Measurements from ENCODE around the gene KDM4F.
"Not testable (repeated sequence)": the region's sequence is repeated elsewhere in the genome, so short reads cannot be mapped to it uniquely, and the experiment has no call there.

The KDM4F gene

DNA sequence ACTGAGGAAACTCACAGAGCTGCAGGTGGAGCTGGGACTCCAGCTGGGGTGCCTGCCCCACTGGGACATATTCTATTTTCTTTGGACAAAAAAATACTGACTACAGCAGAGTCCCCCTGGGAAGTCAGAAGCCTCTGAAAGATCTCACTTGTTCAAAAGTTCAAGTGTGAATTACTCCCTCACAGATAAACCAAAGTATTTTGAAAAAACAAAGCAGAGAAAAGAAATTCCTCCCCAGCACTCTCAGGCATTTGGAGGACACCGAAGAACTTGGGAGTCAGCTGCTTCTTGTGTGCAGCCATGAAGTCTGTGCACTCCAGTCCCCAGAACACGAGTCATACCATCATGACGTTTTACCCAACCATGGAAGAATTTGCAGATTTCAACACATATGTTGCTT lies at the start of gene KDM4F:
KDM4F (plus strand) TSS at position 301 of the 400 bp plus-strand sequence.
- H3K36me3 ChIP-seq (ENCODE audit: insufficient read depth, low read length); DNase-seq (ENCODE audit: low read depth, low spot score); H3K4me3 ChIP-seq; H3K27ac ChIP-seq; H3K9me3 ChIP-seq (ENCODE audit: low read depth, low read length); H3K9ac ChIP-seq (ENCODE audit: insufficient read length): not testable (repeated sequence)

DNA sequence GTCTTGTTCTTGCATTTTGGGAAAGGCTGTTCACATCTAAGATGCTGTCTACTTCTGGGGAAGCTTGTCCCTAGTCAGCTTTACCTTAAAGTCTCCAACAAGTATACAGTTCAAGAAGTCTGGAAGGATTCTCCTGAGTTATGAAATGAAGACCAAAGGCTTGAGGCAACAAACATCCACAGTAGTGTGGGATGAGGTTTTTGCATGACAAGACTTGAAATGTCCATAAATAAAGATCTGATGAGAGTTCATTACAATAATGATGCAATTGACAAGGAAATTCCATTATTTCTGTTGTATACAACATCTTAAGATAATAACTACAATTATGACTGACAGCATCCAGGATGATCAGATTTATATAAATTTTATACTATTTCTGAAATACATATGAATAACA lies 45.5 kb upstream of the KDM4F start:
- DNase-seq (ENCODE audit: low read depth, low spot score), result no peak
- TF ChIP-seq POLR2AphosphoS5 (IDR thresholded peaks at IDR 0.05; ENCODE audit: borderline replicate concordance, low read depth, low read length), result no peak
- no peak for TF ChIP-seq FOXP2 (optimal IDR thresholded peaks at IDR 0.05; ENCODE audit: control extremely low read depth, extremely low read length, insufficient read depth)
- no peak for TF ChIP-seq EZH2 (IDR thresholded peaks at IDR 0.05)
- no peak overlapping the region for H3K4me3 ChIP-seq
- no peak overlapping the region for H3K27ac ChIP-seq
- H3K9me3 ChIP-seq (ENCODE audit: low read depth, low read length), result no peaks in the 10 kb centered on the region
- H3K9ac ChIP-seq (ENCODE audit: insufficient read length), result no peak overlapping the region
- H3K36me3 ChIP-seq (ENCODE audit: insufficient read depth, low read length), result no peaks in the 10 kb centered on the region

GRCh38 chr11:95005642-95006041 lies 43.6 kb upstream of the KDM4F start:
- Histone ChIP-seq H3K4me3 (no peak overlapping the region), H3K36me3 (ENCODE audit: insufficient read depth, low read length) (no peaks in the 10 kb centered on the region), H3K27ac (no peak overlapping the region), H3K9ac (ENCODE audit: insufficient read length) (no peak overlapping the region), H3K9me3 (ENCODE audit: low read depth, low read length) (no peaks in the 10 kb centered on the region)
- no peak for DNase-seq (ENCODE audit: low read depth, low spot score)
- TF ChIP-seq POLR2AphosphoS5 (IDR thresholded peaks at IDR 0.05; ENCODE audit: borderline replicate concordance, low read depth, low read length) (no peak), FOXP2 (optimal IDR thresholded peaks at IDR 0.05; ENCODE audit: control extremely low read depth, extremely low read length, insufficient read depth) (no peak), EZH2 (IDR thresholded peaks at IDR 0.05) (no peak)

- DNase-seq (ENCODE audit: low read depth, low spot score), result no peak
- H3K9me3 ChIP-seq (ENCODE audit: low read depth, low read length), result no peaks in the 10 kb centered on the region
- H3K36me3 ChIP-seq (ENCODE audit: insufficient read depth, low read length), result no peaks in the 10 kb centered on the region
- H3K27ac ChIP-seq, result no peak overlapping the region
- no peak overlapping the region for H3K4me3 ChIP-seq
- no peak for TF ChIP-seq POLR2AphosphoS5 (IDR thresholded peaks at IDR 0.05; ENCODE audit: borderline replicate concordance, low read depth, low read length)
- no peak for TF ChIP-seq FOXP2 (optimal IDR thresholded peaks at IDR 0.05; ENCODE audit: control extremely low read depth, extremely low read length, insufficient read depth)
- TF ChIP-seq EZH2 (IDR thresholded peaks at IDR 0.05), result no peak
- H3K9ac ChIP-seq (ENCODE audit: insufficient read length), result no peak overlapping the region
Measured at GRCh38 chr11:95011376-95011775, 37.8 kb upstream of the KDM4F start.

GRCh38 chr11:95014184-95014821 lies 34.9 kb upstream of the KDM4F start:
- Histone ChIP-seq H3K36me3 (ENCODE audit: insufficient read depth, low read length) (no peaks in the 10 kb centered on the region), H3K9ac (ENCODE audit: insufficient read length) (no peak overlapping the region), H3K9me3 (ENCODE audit: low read depth, low read length) (no peaks in the 10 kb centered on the region), H3K27ac (no peak overlapping the region), H3K4me3 (no peak overlapping the region)
- no peak for DNase-seq (ENCODE audit: low read depth, low spot score)
- no peak for TF ChIP-seq FOXP2 (optimal IDR thresholded peaks at IDR 0.05; ENCODE audit: control extremely low read depth, extremely low read length, insufficient read depth)
- no peak for TF ChIP-seq POLR2AphosphoS5 (IDR thresholded peaks at IDR 0.05; ENCODE audit: borderline replicate concordance, low read depth, low read length)
- no peak for TF ChIP-seq EZH2 (IDR thresholded peaks at IDR 0.05)

DNA sequence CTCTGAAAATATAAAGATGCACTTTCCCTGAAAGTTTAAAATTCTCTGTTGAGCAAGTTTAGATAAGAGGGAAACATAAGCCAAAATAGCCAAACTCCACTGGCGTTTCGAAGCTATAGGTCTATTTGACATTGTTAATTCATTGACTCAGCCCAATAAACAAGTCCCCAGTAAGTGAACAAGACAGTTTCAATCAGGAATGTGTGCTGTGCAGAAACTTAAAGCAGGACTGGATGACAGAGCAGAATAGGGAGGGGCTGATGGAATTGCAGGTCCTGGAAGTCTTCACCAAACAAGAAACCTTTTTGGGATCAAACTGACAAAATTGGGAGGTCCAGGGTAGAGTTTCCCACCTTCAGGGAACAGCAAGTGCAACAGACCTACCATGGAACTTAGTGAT lies 33.1 kb upstream of the KDM4F start:
- Histone ChIP-seq H3K4me3 (no peak overlapping the region), H3K9me3 (ENCODE audit: low read depth, low read length) (no peaks in the 10 kb centered on the region), H3K36me3 (ENCODE audit: insufficient read depth, low read length) (no peaks in the 10 kb centered on the region), H3K9ac (ENCODE audit: insufficient read length) (no peak overlapping the region), H3K27ac (no peak overlapping the region)
- TF ChIP-seq POLR2AphosphoS5 (IDR thresholded peaks at IDR 0.05; ENCODE audit: borderline replicate concordance, low read depth, low read length), result no peak
- no peak for TF ChIP-seq EZH2 (IDR thresholded peaks at IDR 0.05)
- TF ChIP-seq FOXP2 (optimal IDR thresholded peaks at IDR 0.05; ENCODE audit: control extremely low read depth, extremely low read length, insufficient read depth), result no peak
- no peak for DNase-seq (ENCODE audit: low read depth, low spot score)

GRCh38 chr11:95021468-95021867 lies 27.8 kb upstream of the KDM4F start:
- not testable (repeated sequence) for H3K36me3 ChIP-seq (ENCODE audit: insufficient read depth, low read length); H3K9ac ChIP-seq (ENCODE audit: insufficient read length); H3K27ac ChIP-seq; H3K4me3 ChIP-seq; H3K9me3 ChIP-seq (ENCODE audit: low read depth, low read length); DNase-seq (ENCODE audit: low read depth, low spot score)

- Histone ChIP-seq H3K9me3 (ENCODE audit: low read depth, low read length) (no peaks in the 10 kb centered on the region), H3K4me3 (no peak within 1 kb of the TSS), H3K27ac (no peak within 1 kb of the TSS), H3K9ac (ENCODE audit: insufficient read length) (no peak within 1 kb of the TSS), H3K36me3 (ENCODE audit: insufficient read depth, low read length) (no peaks in the 10 kb centered on the region)
- TF ChIP-seq EZH2 (IDR thresholded peaks at IDR 0.05), result no peak
- no peak for TF ChIP-seq FOXP2 (optimal IDR thresholded peaks at IDR 0.05; ENCODE audit: control extremely low read depth, extremely low read length, insufficient read depth)
- no peak for DNase-seq (ENCODE audit: low read depth, low spot score)
Measured at GRCh38 chr11:95024958-95025357, 24.3 kb upstream of the KDM4F start, which contains the start of gene KDM4E. KDM4E (plus strand) TSS chr11:95025258; CDS start chr11:95025558, 300 bp downstream.

DNA sequence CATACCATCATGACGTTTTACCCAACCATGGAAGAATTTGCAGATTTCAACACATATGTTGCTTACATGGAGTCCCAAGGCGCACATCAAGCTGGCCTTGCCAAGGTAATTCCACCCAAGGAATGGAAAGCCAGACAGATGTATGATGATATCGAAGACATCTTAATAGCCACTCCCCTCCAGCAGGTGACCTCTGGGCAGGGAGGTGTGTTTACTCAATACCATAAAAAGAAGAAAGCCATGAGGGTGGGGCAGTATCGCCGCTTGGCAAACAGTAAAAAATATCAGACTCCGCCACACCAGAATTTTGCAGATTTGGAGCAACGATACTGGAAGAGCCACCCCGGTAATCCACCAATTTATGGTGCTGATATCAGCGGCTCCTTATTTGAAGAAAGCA lies 23.6 kb upstream of the KDM4F start:
- H3K4me3 ChIP-seq; H3K9me3 ChIP-seq (ENCODE audit: low read depth, low read length); DNase-seq (ENCODE audit: low read depth, low spot score); H3K9ac ChIP-seq (ENCODE audit: insufficient read length); H3K36me3 ChIP-seq (ENCODE audit: insufficient read depth, low read length); H3K27ac ChIP-seq: not testable (repeated sequence)

Measured in SK-N-MC (cell line).